HCT116 (cell line): ENCODE data around the gene PSMB7. TPM values are rescaled to one million over a fixed set of nuclear protein-coding genes. Genes with fewer than 3 reads are reported as not detected.

Experiments used
- ATAC-seq: fragments of 200-7000 bp; cut with Tn5 transposase; 2 replicates; pipeline ENCODE4 v1.9.1; 2020; ENCODE audit warnings: mild to moderate bottlenecking, moderate library complexity
- BruUV-seq: library from RNA; stranded (reverse); fragments of 400-500 nt; replicated peaks from 2 replicates; lab custom pipeline; 2021; lab: Mats Ljungman, UMichigan
- CTCF ChIA-PET: fragments of 300-600 bp; sonication (Branson Sonifier 250); formaldehyde crosslinking; loops from one replicate; lab custom pipeline; 2021; ENCODE audit warnings: antibody characterized with exemption; lab: Charles Lee
- POLR2A ChIA-PET: fragments of 300-600, 350-600 bp; sonication (Branson Sonifier 250); formaldehyde crosslinking; loops from one replicate; lab custom pipeline; 2021; ENCODE audit warnings: antibody characterized with exemption; lab: Charles Lee
- RAD21 ChIA-PET, 2 experiments: fragments of 300-600 bp; sonication (Branson Sonifier 250); formaldehyde crosslinking; loops; one replicate each; lab custom pipeline; 2023; ENCODE audit warnings: low total read pairs in 2 of 2; ENCODE audit not compliant: uncharacterized antibody in 2 of 2, unreplicated experiment in 2 of 2, low non-redundant PET in 1 of 2; lab: Charles Lee
- DNase-seq: peaks from one replicate; pipeline ENCODE4 v3.0.0-alpha.2; 2010; ENCODE audit warnings: low read depth, low spot score
- H2AFZ ChIP-seq: fragments of 200-600 bp; shearing (Covaris generic), sonication (generic); 2 replicates; pipeline ENCODE4 v1.6.1; 2017; ENCODE audit warnings: low read depth, mixed run types, mixed read lengths, antibody characterized with exemption, low read length; ENCODE audit not compliant: poor library complexity, severe bottlenecking
- H3K27ac ChIP-seq: 2 replicates; pipeline ENCODE4 v1.5.1; 2012; ENCODE audit warnings: low read depth, low read length
- H3K27me3 ChIP-seq: fragments of 200-600 bp; sonication (generic); 2 replicates; pipeline ENCODE4 v1.6.1; 2016; ENCODE audit warnings: mixed run types, low read length, mixed read lengths; ENCODE audit not compliant: insufficient read depth
- H3K36me3 ChIP-seq, 2 experiments: fragments of 200-500 bp in 1 of 2; fragments of 200-600 bp in 1 of 2; sonication (Bioruptor generic) in 1 of 2; sonication (generic) in 1 of 2; 2 replicates each; pipeline versions ENCODE4 v1.5.1 to v1.6.1; 2014 to 2016; ENCODE audit warnings: low read length in 2 of 2, inconsistent platforms in 1 of 2, mixed read lengths in 1 of 2, mixed run types in 1 of 2; ENCODE audit not compliant: insufficient read depth in 2 of 2, control insufficient read depth in 1 of 2
- H3K4me1 ChIP-seq, 2 experiments: fragments of 200-600 bp in 1 of 2; sonication (generic) in 1 of 2; 2 replicates each; pipeline versions ENCODE4 v1.5.1 to v1.6.1; 2012 to 2017; ENCODE audit warnings: low read length in 2 of 2, inconsistent platforms in 1 of 2, mild to moderate bottlenecking in 1 of 2, mixed read lengths in 1 of 2, mixed run types in 1 of 2, moderate library complexity in 1 of 2; ENCODE audit not compliant: insufficient read depth in 2 of 2, control insufficient read depth in 1 of 2
- H3K4me2 ChIP-seq: fragments of 200-600 bp; sonication (generic); 2 replicates; pipeline ENCODE4 v1.6.1; 2017; ENCODE audit warnings: mixed run types, low read length, mixed read lengths
- H3K4me3 ChIP-seq, 2 experiments: fragments of 200-600 bp in 1 of 2; sonication (generic) in 1 of 2; replicated peaks in 1 of 2; 2 replicates each; pipeline ENCODE4 v1.5.1; 2011 to 2016; ENCODE audit warnings: low read length in 2 of 2, control low read depth in 1 of 2, low read depth in 1 of 2, mild to moderate bottlenecking in 1 of 2, mixed read lengths in 1 of 2, mixed run types in 1 of 2
- H3K79me2 ChIP-seq: fragments of 200-600 bp; sonication (generic); 2 replicates; pipeline ENCODE4 v1.6.1; 2017; ENCODE audit warnings: mild to moderate bottlenecking, mixed run types, low read length, moderate library complexity, mixed read lengths; ENCODE audit not compliant: insufficient read depth
- H3K9ac ChIP-seq: fragments of 200-600 bp; sonication (generic); 2 replicates; pipeline ENCODE4 v1.6.1; 2016; ENCODE audit warnings: low read length, mixed read lengths
- H3K9me2 ChIP-seq: fragments of 200-600 bp; sonication (generic), shearing (Covaris generic); 2 replicates; pipeline ENCODE4 v1.6.1; 2017; ENCODE audit warnings: mixed run types, mild to moderate bottlenecking, moderate library complexity; ENCODE audit not compliant: insufficient read depth
- H3K9me3 ChIP-seq, 2 experiments: fragments of 200-500 bp in 1 of 2; fragments of 200-600 bp in 1 of 2; sonication (Bioruptor generic) in 1 of 2; sonication (generic) in 1 of 2; 2 replicates each; pipeline ENCODE4 v1.6.1; 2014 to 2017; ENCODE audit warnings: low read length in 2 of 2, mixed read lengths in 2 of 2, inconsistent platforms in 1 of 2, low read depth in 1 of 2, mild to moderate bottlenecking in 1 of 2, mixed run types in 1 of 2, moderate library complexity in 1 of 2; ENCODE audit not compliant: control insufficient read depth in 1 of 2, insufficient read depth in 1 of 2
- H4K20me1 ChIP-seq: fragments of 200-600 bp; sonication (generic), shearing (Covaris generic); 2 replicates; pipeline ENCODE4 v1.6.1; 2017; ENCODE audit warnings: mixed run types, mild to moderate bottlenecking, moderate library complexity; ENCODE audit not compliant: insufficient read depth
- CBX3 ChIP-seq: IDR thresholded peaks from 2 replicates; pipeline ENCODE4 v1.6.1; 2012; ENCODE audit warnings: low read depth
- CTCF ChIP-seq, 3 experiments: fragments of 200-600 bp in 1 of 3; sonication (generic) in 1 of 3; IDR thresholded peaks in 2 of 3; conservative IDR thresholded peaks in 1 of 3; 2 replicates each; pipeline ENCODE4 v1.5.1; 2012 to 2017; ENCODE audit warnings: low read depth in 2 of 3, low read length in 2 of 3, antibody characterized with exemption in 1 of 3, borderline replicate concordance in 1 of 3, control low read depth in 1 of 3, mild to moderate bottlenecking in 1 of 3, mixed read lengths in 1 of 3, mixed run types in 1 of 3, moderate library complexity in 1 of 3; ENCODE audit not compliant: insufficient read depth in 1 of 3
- EGR1 ChIP-seq: IDR thresholded peaks from 2 replicates; pipeline ENCODE4 v1.6.1; 2012; ENCODE audit warnings: low read depth
- ELF1 ChIP-seq: IDR thresholded peaks from 2 replicates; pipeline ENCODE4 v1.6.1; 2012; ENCODE audit warnings: low read depth, borderline replicate concordance
- EZH2 ChIP-seq: fragments of 200-600 bp; sonication (generic); IDR thresholded peaks from 2 replicates; pipeline ENCODE4 v1.6.1; 2017; ENCODE audit warnings: antibody characterized with exemption, mixed run types
- EZH2phosphoT487 ChIP-seq: fragments of 200-600 bp; IDR thresholded peaks from 2 replicates; pipeline ENCODE4 v1.6.1; 2018; ENCODE audit warnings: antibody characterized with exemption, borderline replicate concordance
- FOSL1 ChIP-seq: IDR thresholded peaks from 2 replicates; pipeline ENCODE4 v1.6.1; 2012; ENCODE audit warnings: low read depth
- JUND ChIP-seq: IDR thresholded peaks from 2 replicates; pipeline ENCODE4 v1.6.1; 2012
- MAX ChIP-seq: IDR thresholded peaks from 2 replicates; pipeline ENCODE4 v1.6.1; 2012
- POLR2A ChIP-seq: IDR thresholded peaks from 2 replicates; pipeline ENCODE4 v1.7.0; 2011; ENCODE audit warnings: borderline replicate concordance; ENCODE audit not compliant: insufficient read depth, insufficient read length; ENCODE audit errors: extremely low read depth
- POLR2AphosphoS5 ChIP-seq: IDR thresholded peaks from 2 replicates; pipeline ENCODE4 v1.6.1; 2011; ENCODE audit warnings: mild to moderate bottlenecking, low read depth, low read length, moderate library complexity
- RAD21 ChIP-seq: IDR thresholded peaks from 2 replicates; pipeline ENCODE4 v1.6.1; 2012; ENCODE audit warnings: low read depth, mild to moderate bottlenecking
- SIN3A ChIP-seq: IDR thresholded peaks from 2 replicates; pipeline ENCODE4 v1.6.1; 2012; ENCODE audit warnings: low read depth
- TCF7L2 ChIP-seq: IDR thresholded peaks from 2 replicates; pipeline ENCODE4 v1.7.0; 2011; ENCODE audit warnings: borderline replicate concordance, inconsistent platforms; ENCODE audit not compliant: insufficient read depth, insufficient read length; ENCODE audit errors: extremely low read depth
- YY1 ChIP-seq: IDR thresholded peaks from 2 replicates; pipeline ENCODE4 v1.6.1; 2011; ENCODE audit warnings: low read length, low read depth, moderate library complexity, mild to moderate bottlenecking; ENCODE audit not compliant: insufficient replicate concordance; ENCODE audit errors: extremely low read depth
- ZBTB33 ChIP-seq: IDR thresholded peaks from 2 replicates; pipeline ENCODE4 v1.6.1; 2011; ENCODE audit warnings: mild to moderate bottlenecking, low read length, moderate library complexity; ENCODE audit not compliant: insufficient replicate concordance; ENCODE audit errors: extremely low read depth
- ZFX ChIP-seq: fragments of 450-650 bp; IDR thresholded peaks from 2 replicates; pipeline ENCODE4 v1.6.1; 2017
- intact Hi-C: fragments of 100-400 bp; cut with micrococcal nuclease; formaldehyde crosslinking; loops from 2 replicates; pipeline ENCODE4 v1.10.0; 2022
- total RNA-seq: library from RNA; stranded (reverse); gene quantifications from one replicate; pipeline ENCODE4 v1.2.1, GENCODE V29; 2021; ENCODE audit not compliant: unreplicated experiment

The PSMB7 gene
- total RNA-seq, 1 experiment from 2014 or later, result 222 TPM

GRCh38 chr9:124449381-124450151, 34.3 kb upstream of the PSMB7 start:
- intact Hi-C loops, result no loop called here
- H4K20me1 ChIP-seq, result no peaks in the 10 kb centered on the region
- no peaks in the 10 kb centered on the region for H3K79me2 ChIP-seq
- CTCF ChIA-PET, result no interaction called here
- ATAC-seq, result no peak
- no peak for TF ChIP-seq RAD21
- no peaks in the 10 kb centered on the region for H3K9me2 ChIP-seq
- RAD21 ChIA-PET, result no interaction called here
- no peaks in the 10 kb centered on the region for H3K36me3 ChIP-seq
- no peaks in the 10 kb centered on the region for H3K27me3 ChIP-seq
- no peaks in the 10 kb centered on the region for H3K9me3 ChIP-seq
- no peak for DNase-seq
- H3K9ac ChIP-seq, result no peak overlapping the region
- H2AFZ ChIP-seq, result no peak overlapping the region
- BruUV-seq, result no TSS peak
- POLR2A ChIA-PET, result no interaction called here
- H3K4me1 ChIP-seq, result peaks cover 18 to 47% of the 10 kb centered on the region in 2 experiments
- no peak overlapping the region for H3K4me2 ChIP-seq
- no peak overlapping the region for H3K27ac ChIP-seq
- H3K4me3 ChIP-seq, result no peak overlapping the region

GRCh38 chr9:124448019-124448418, 32.8 kb upstream of the PSMB7 start:
- Histone ChIP-seq H2AFZ (no peak overlapping the region), H3K4me3 (no peak overlapping the region), H3K27me3 (no peaks in the 10 kb centered on the region), H3K36me3 (no peaks in the 10 kb centered on the region), H3K9ac (no peak overlapping the region), H3K79me2 (no peaks in the 10 kb centered on the region), H3K27ac (no peak overlapping the region), H3K9me3 (no peaks in the 10 kb centered on the region), H3K9me2 (no peaks in the 10 kb centered on the region), H3K4me2 (no peak overlapping the region), H4K20me1 (no peaks in the 10 kb centered on the region), H3K4me1 (peaks cover 17 to 39% of the 10 kb centered on the region in 2 experiments)
- POLR2A ChIA-PET, result no interaction called here
- no TSS peak for BruUV-seq
- ATAC-seq (no peak), DNase-seq (no peak)
- RAD21 ChIA-PET, result no interaction called here
- intact Hi-C loops, result no loop called here
- CTCF ChIA-PET, result no interaction called here
- TF ChIP-seq JUND (no peak), CBX3 (no peak), ZBTB33 (no peak), YY1 (no peak), TCF7L2 (no peak), POLR2A (no peak), EZH2 (no peak), FOSL1 (no peak), ELF1 (no peak), EZH2phosphoT487 (no peak), ZFX (no peak), EGR1 (no peak), SIN3A (no peak), CTCF (IDR thresholded peaks at IDR 0.05 in 2 of 3, conservative IDR thresholded peaks at IDR 0.05 in 1 of 3; ENCODE audit: borderline replicate concordance in 1 of 3, insufficient read depth in 1 of 3, low read depth in 2 of 3, low read length in 2 of 3) (no peak), MAX (no peak), POLR2AphosphoS5 (no peak)
